ENCODE measurements around the gene CLK3. TPM values are rescaled to one million over a fixed set of nuclear protein-coding genes. Genes with fewer than 3 reads are reported as not detected.

CLK3 gene
- total RNA-seq, 2 experiments from 2014 or later: 159 to 168 TPM

- H3K36me3 Mint-ChIP-seq (ENCODE audit: low read depth): peaks cover 37% of the 10 kb centered on the region
- DNase-seq: peak; percentile 37
- CTCF ChIA-PET: interaction anchor here (0.8 kb wide), 1 partner anchor 16 kb away, joined by 3 read pairs; no protein-coding TSS in a partner anchor
- POLR2A ChIA-PET: no interaction called here
- no peak overlapping the region for H3K4me3 Mint-ChIP-seq
- H3K4me1 Mint-ChIP-seq (ENCODE audit: low read depth): peaks cover 13% of the 10 kb centered on the region
- H3K27me3 Mint-ChIP-seq: no peaks in the 10 kb centered on the region
- H3K9me3 Mint-ChIP-seq: no peaks in the 10 kb centered on the region
- intact Hi-C loops (cut with micrococcal nuclease): no loop called here
- H3K27ac Mint-ChIP-seq: peak overlapping the region; percentile 60
- TF ChIP-seq, protein P1, sequence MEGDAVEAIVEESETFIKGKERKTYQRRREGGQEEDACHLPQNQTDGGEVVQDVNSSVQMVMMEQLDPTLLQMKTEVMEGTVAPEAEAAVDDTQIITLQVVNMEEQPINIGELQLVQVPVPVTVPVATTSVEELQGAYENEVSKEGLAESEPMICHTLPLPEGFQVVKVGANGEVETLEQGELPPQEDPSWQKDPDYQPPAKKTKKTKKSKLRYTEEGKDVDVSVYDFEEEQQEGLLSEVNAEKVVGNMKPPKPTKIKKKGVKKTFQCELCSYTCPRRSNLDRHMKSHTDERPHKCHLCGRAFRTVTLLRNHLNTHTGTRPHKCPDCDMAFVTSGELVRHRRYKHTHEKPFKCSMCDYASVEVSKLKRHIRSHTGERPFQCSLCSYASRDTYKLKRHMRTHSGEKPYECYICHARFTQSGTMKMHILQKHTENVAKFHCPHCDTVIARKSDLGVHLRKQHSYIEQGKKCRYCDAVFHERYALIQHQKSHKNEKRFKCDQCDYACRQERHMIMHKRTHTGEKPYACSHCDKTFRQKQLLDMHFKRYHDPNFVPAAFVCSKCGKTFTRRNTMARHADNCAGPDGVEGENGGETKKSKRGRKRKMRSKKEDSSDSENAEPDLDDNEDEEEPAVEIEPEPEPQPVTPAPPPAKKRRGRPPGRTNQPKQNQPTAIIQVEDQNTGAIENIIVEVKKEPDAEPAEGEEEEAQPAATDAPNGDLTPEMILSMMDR (IDR thresholded peaks at IDR 0.05): no peak
- ATAC-seq: peak; percentile 91
Observed at GRCh38 chr15:74573987-74574386, 41.6 kb upstream of the CLK3 start.

GRCh38 chr15:74578496-74578994 is 37.1 kb upstream of the CLK3 start:
- TF ChIP-seq, protein P1 (IDR thresholded peaks at IDR 0.05): no peak
- Mint-ChIP-seq H3K27me3 (no peaks in the 10 kb centered on the region), H3K4me3 (no peak overlapping the region), H3K36me3 (ENCODE audit: low read depth) (peaks cover 22% of the 10 kb centered on the region), H3K9me3 (no peaks in the 10 kb centered on the region), H3K4me1 (ENCODE audit: low read depth) (peaks cover 8% of the 10 kb centered on the region), H3K27ac (no peak overlapping the region)
- ATAC-seq (no peak), DNase-seq (no peak)
- ChIA-PET CTCF (interaction anchor here (1.4 kb wide), 1 partner anchor 196 kb away, joined by 3 read pairs; no protein-coding TSS in a partner anchor), POLR2A (interaction anchor here (1.3 kb wide), 1 partner anchor 20 kb away, joined by 3 read pairs; no protein-coding TSS in a partner anchor)
- intact Hi-C loops (cut with micrococcal nuclease): no loop called here

- H3K4me3 Mint-ChIP-seq: no peak overlapping the region
- no peak for DNase-seq
- peaks cover 4% of the 10 kb centered on the region for H3K4me1 Mint-ChIP-seq (ENCODE audit: low read depth)
- H3K27me3 Mint-ChIP-seq: no peaks in the 10 kb centered on the region
- ChIA-PET CTCF (interaction anchor here (1.4 kb wide), 1 partner anchor 197 kb away, joined by 3 read pairs; no protein-coding TSS in a partner anchor), POLR2A (interaction anchor here (0.6 to 1.3 kb wide), 2 partner anchors 19 to 184 kb away, joined by 3 read pairs; no protein-coding TSS in a partner anchor)
- intact Hi-C loops (cut with micrococcal nuclease): no loop called here
- no peak for ATAC-seq
- H3K36me3 Mint-ChIP-seq (ENCODE audit: low read depth): peaks cover 19% of the 10 kb centered on the region
- TF ChIP-seq, protein P1 (IDR thresholded peaks at IDR 0.05): no peak
- H3K9me3 Mint-ChIP-seq: no peaks in the 10 kb centered on the region
- H3K27ac Mint-ChIP-seq: no peak overlapping the region
Observed at GRCh38 chr15:74579001-74579400, 36.6 kb upstream of the CLK3 start.

GRCh38 chr15:74580538-74581350 is 34.9 kb upstream of the CLK3 start:
- DNase-seq: no peak
- POLR2A ChIA-PET: no interaction called here
- CTCF ChIA-PET: no interaction called here
- Mint-ChIP-seq H3K27me3 (no peaks in the 10 kb centered on the region), H3K9me3 (no peaks in the 10 kb centered on the region), H3K4me1 (ENCODE audit: low read depth) (no peaks in the 10 kb centered on the region), H3K36me3 (ENCODE audit: low read depth) (peaks cover 11% of the 10 kb centered on the region), H3K4me3 (no peak overlapping the region), H3K27ac (no peak overlapping the region)
- no peak for ATAC-seq
- TF ChIP-seq, protein P1 (IDR thresholded peaks at IDR 0.05): no peak
- intact Hi-C loops (cut with micrococcal nuclease): no loop called here

- no peak overlapping the region for H3K27ac Mint-ChIP-seq
- TF ChIP-seq, protein P1 (IDR thresholded peaks at IDR 0.05): no peak
- DNase-seq (no peak), ATAC-seq (no peak)
- POLR2A ChIA-PET: no interaction called here
- intact Hi-C loops (cut with micrococcal nuclease): no loop called here
- no peak overlapping the region for H3K4me3 Mint-ChIP-seq
- CTCF ChIA-PET: no interaction called here
- peaks cover 2% of the 10 kb centered on the region for H3K4me1 Mint-ChIP-seq (ENCODE audit: low read depth)
- H3K9me3 Mint-ChIP-seq: no peaks in the 10 kb centered on the region
- no peaks in the 10 kb centered on the region for H3K27me3 Mint-ChIP-seq
- peaks cover 3% of the 10 kb centered on the region for H3K36me3 Mint-ChIP-seq (ENCODE audit: low read depth)
Observed at GRCh38 chr15:74584204-74584603, 31.4 kb upstream of the CLK3 start.

All from activated CD8-positive, alpha-beta T cell treated with anti-CD3 and anti-CD28 coated beads for 36 hours (primary cell).